SK-N-SH treated with all-trans-retinoic acid at 6 μM for 48 hours (cell line): ENCODE data around the gene GRK5.

Experiments used
- BACH2 ChIP-seq: fragments of 250-450 bp; sonication (Bioruptor Pico); IDR thresholded peaks from 2 replicates; pipeline ENCODE4 v1.9.0; 2021; ENCODE audit warnings: mild to moderate bottlenecking, borderline replicate concordance
- CREB5 ChIP-seq: fragments of 250-450 bp; sonication (Bioruptor Pico); IDR thresholded peaks from 2 replicates; pipeline ENCODE4 v1.5.1; 2020; ENCODE audit warnings: low read depth, mild to moderate bottlenecking, moderate library complexity
- RARB ChIP-seq: fragments of 250-450 bp; sonication (Bioruptor Pico); IDR thresholded peaks from 2 replicates; pipeline ENCODE4 v1.8.0; 2021; ENCODE audit warnings: mild to moderate bottlenecking, moderate library complexity
- ZFP3 ChIP-seq: fragments of 250-450 bp; sonication (Bioruptor Pico); IDR thresholded peaks from 2 replicates; pipeline ENCODE4 v1.5.0; 2020; ENCODE audit warnings: mild to moderate bottlenecking, moderate library complexity
- ZFP30 ChIP-seq: fragments of 450-650 bp; formaldehyde crosslinking; IDR thresholded peaks from 2 replicates; pipeline ENCODE4 v1.5.0; 2022; ENCODE audit warnings: mild to moderate bottlenecking, moderate library complexity
- ZNF565 ChIP-seq: fragments of 450-650 bp; formaldehyde crosslinking; conservative IDR thresholded peaks from 2 replicates; pipeline ENCODE4 v1.5.0; 2020; ENCODE audit warnings: low read depth, mild to moderate bottlenecking, moderate library complexity
- TF ChIP-seq, protein P1 (sequence below): fragments of 250-450 bp; sonication (Bioruptor Pico); IDR thresholded peaks from 2 replicates; pipeline ENCODE4 v1.8.0; 2021; ENCODE audit warnings: low read depth, mild to moderate bottlenecking, moderate library complexity, borderline replicate concordance

- TF ChIP-seq ZNF565 (no peak), RARB (CRISPR knock-in tag) (no peak), BACH2 (CRISPR knock-in tag) (no peak), ZFP3 (CRISPR knock-in tag) (peak; percentile 43; the same call in 1 of the 2 replicates), CREB5 (CRISPR knock-in tag) (peak; percentile 40; the same call in 1 of the 2 replicates), ZFP30 (CRISPR knock-in tag) (no peak)
- TF ChIP-seq, protein P1, sequence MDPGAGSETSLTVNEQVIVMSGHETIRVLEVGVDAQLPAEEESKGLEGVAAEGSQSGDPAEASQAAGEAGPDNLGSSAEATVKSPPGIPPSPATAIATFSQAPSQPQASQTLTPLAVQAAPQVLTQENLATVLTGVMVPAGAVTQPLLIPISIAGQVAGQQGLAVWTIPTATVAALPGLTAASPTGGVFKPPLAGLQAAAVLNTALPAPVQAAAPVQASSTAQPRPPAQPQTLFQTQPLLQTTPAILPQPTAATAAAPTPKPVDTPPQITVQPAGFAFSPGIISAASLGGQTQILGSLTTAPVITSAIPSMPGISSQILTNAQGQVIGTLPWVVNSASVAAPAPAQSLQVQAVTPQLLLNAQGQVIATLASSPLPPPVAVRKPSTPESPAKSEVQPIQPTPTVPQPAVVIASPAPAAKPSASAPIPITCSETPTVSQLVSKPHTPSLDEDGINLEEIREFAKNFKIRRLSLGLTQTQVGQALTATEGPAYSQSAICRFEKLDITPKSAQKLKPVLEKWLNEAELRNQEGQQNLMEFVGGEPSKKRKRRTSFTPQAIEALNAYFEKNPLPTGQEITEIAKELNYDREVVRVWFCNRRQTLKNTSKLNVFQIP (CRISPR knock-in tag), result no peak
These were observed 46.2 kb downstream of the GRK5 start for GRCh38 chr10:119253433-119254174.
